GM19324 (cell line): ENCODE measurements around the gene TMED9.

Experiments
- ATAC-seq: cut with Tn5 transposase; IDR thresholded peaks from one replicate; pipeline ENCODE4 v1.9.1; 2021; ENCODE audit warnings: mild to moderate bottlenecking, moderate library complexity; ENCODE audit not compliant: unreplicated experiment, low FRiP score

Gene TMED9

GRCh38 chr5:177576169-177576568 is 15.8 kb upstream of the TMED9 start:
- ATAC-seq: no peak

DNA sequence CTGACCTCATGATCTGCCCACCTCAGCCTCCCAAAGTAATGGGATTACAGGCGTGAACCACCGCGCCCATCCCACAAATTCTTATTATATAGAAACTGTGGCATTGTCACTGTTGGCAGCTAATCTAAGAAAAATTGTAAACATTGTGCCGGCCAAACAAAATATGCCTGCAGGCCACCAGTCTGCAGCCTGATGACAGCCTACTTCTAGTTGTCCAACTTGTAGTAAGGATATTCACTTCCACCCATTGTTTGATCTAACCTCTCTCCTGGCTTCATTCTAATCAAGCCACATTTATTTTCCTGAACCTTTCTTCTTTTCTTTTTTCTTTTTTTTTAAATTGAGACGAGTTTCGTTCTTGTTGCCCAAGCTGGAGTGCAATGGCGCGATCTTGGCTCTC is 13.7 kb upstream of the TMED9 start:
- no peak for ATAC-seq

GRCh38 chr5:177588413-177588909 is 3.5 kb upstream of the TMED9 start:
- no peak for ATAC-seq

- ATAC-seq: no peak
These were observed 1.6 kb upstream of the TMED9 start for GRCh38 chr5:177590406-177590805.

GRCh38 chr5:177591690-177592009 is 353 bp upstream of the TMED9 start:
- no peak for ATAC-seq

- ATAC-seq: no peak
These were observed 902 bp downstream of the TMED9 start for GRCh38 chr5:177592905-177593304.

DNA sequence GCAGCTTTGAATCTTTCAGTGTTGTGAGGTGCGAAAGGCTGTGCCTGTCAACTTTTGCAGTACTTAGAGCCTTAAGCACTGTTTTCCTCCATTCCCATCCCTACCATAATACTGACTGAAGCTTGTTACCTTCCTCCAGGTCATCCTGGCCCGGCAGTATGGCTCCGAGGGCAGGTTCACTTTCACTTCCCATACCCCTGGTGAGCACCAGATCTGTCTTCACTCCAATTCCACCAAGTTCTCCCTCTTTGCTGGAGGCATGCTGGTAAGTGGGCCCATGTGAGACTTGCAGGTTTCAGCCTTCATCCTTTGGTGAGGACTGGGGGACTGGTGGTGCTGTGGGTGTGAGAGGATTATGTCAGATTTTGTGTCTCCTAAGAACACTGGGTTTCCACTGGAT is 1.5 kb downstream of the TMED9 start:
- no peak for ATAC-seq

DNA sequence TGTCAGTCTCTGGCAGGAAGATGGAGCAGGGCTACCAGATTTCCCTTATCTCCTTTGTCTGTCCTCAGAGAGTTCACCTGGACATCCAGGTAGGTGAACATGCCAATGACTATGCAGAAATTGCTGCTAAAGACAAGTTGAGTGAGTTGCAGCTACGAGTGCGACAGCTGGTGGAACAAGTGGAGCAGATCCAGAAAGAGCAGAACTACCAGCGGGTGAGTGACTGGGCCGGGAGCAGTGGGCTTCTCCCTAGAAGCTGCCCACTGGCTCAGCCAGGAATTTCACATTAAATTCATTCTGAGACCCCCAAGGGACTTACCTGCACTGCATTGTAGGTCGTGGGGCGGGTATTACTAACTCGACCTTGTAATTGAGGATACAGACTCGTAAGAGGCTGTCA is 2.1 kb downstream of the TMED9 start:
- ATAC-seq: no peak

GRCh38 chr5:177595026-177595585 is 3.1 kb downstream of the TMED9 start:
- no peak for ATAC-seq

- ATAC-seq: no peak
These were observed 4.2 kb downstream of the TMED9 start for GRCh38 chr5:177595991-177596774.

DNA sequence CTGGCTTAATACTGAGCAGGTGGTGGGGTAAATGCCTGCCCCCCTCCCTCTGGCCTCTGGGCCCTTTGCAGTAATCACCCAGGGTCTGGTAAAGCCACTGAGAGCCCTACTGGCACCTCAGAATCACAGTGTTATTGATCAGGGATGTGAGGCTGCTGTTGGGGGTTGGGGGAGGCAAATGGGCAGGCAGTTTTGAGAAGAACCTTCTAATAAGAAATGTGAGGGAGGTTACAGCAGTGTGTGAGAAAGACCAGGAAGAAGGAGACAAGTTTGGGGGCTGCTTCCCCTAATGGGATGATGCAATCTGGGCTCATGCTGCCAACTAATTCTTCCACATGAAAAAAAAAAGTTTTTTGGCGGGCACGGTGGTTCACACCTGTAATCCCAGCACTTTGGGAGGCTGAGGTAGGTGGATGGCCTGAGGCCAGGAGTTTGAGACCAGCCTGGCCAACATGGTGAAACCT is 4.8 kb downstream of the TMED9 start:
- ATAC-seq: no peak

- ATAC-seq: no peak
These were observed 6.5 kb downstream of the TMED9 start for GRCh38 chr5:177598477-177598876.

GRCh38 chr5:177599731-177600507 is 7.9 kb downstream of the TMED9 start, which contains the start of gene B4GALT7:
B4GALT7 (plus strand) TSS chr5:177600132; CDS start chr5:177600211, 79 bp downstream.
- ATAC-seq: peak; percentile 92

- no peak for ATAC-seq
These were observed 8.6 kb downstream of the TMED9 start for GRCh38 chr5:177600508-177601018.

- no peak for ATAC-seq
These were observed 9.1 kb downstream of the TMED9 start for GRCh38 chr5:177601126-177601525.

DNA sequence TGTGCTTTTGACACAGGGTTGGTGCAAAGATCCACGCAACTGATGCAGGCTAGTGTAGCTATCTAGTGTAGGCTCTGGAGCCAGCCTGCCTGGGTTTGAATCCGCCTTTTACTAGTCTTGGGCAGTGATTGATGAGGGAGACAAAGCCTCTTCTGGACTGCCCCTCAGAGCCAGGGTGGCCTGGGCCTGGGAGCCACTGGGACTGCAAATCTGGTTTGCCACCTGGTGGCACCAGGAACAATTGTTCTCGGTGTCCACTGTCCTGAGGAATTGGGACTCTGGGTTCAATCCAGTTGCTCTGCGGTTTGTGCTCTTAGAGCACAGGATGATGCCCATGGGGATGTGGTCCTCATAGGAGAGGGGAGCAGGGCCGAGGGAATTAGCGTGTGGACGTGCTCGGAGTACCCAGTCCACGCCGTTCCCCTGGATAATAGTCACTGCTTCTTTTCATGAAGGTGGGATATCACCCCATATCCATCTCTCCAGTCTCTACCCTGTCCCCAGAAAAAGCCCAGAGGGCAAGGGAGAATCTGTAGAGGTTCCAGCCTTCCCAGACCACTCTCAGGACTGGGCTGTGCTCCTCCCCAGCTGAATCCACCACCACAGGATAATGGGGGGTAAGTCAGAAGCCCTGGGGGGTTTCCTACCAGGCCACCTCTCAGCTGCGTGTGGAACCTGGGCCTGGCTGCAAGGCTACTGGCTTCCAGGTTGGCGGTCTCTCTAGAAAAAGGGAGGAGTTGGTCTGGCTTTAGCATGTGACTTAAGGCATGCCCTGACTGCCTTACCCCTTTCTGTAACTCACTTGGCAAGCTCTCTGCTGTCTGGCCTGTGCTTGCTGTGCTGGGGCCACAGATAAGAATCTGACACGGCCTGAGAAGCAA is 9.8 kb downstream of the TMED9 start:
- no peak for ATAC-seq

GRCh38 chr5:177602458-177602830 is 10.4 kb downstream of the TMED9 start:
- ATAC-seq: no peak

DNA sequence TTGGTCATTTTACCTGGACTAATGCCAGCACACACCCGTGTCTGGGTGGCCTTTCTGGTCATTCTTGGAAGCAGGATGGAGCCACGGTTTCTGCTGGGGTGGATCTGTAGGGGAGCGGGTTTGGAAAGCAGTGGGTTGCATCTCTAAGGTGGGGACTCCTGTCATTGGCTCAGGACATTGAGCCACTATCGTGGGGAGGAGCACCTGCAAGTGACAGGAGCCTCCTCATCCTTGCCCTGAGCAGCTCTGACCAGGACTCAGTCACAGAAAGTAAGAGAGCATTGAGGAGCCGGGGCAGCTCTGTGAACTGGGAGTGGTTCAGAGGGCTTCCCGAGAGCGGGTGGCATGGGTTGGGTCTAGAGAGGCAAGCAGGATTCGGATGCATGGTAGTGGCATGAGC is 11.6 kb downstream of the TMED9 start:
- no peak for ATAC-seq

DNA sequence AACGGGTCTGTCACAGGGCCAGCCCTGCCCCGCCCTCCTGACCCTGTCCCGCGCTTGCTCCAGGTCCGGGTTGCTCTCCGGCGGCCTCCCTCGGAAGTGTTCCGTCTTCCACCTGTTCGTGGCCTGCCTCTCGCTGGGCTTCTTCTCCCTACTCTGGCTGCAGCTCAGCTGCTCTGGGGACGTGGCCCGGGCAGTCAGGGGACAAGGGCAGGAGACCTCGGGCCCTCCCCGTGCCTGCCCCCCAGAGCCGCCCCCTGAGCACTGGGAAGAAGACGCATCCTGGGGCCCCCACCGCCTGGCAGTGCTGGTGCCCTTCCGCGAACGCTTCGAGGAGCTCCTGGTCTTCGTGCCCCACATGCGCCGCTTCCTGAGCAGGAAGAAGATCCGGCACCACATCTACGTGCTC is 12.1 kb downstream of the TMED9 start:
- no peak for ATAC-seq

- no peak for ATAC-seq
These were observed 12.7 kb downstream of the TMED9 start for GRCh38 chr5:177604656-177605055.
